Astrocyte of the hippocampus (primary cell): ENCODE results near the gene CCDC68.
A peak's percentile ranks its signal among the peaks of the same experiment; 100 is the strongest.

Source experiments
- DNase-seq: peaks from one replicate; pipeline ENCODE4 v3.0.0; 2011; ENCODE audit warnings: low read depth, low spot score

The CCDC68 gene

GRCh38 chr18:54961016-54961423 is 1.8 kb upstream of the CCDC68 start:
- no peak for DNase-seq

DNA sequence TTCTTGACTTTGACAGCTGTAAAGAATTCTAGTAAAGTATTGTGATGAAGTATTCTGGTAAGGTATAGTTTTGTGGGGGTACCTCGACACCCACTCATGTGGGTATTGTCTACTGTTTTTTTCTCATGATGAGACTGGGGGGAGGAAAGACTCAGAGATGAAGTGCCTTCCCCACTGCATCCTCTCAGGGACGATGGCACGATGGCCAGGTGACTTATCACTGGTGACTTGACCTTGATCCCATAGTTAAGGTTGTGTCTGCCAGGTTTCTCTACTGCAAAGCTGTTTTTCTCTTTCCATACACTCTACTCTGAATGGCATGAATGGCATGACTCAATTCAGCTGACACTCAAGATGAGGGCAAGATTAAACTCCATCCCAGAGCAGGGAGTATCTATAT is 936 bp upstream of the CCDC68 start:
- DNase-seq = no peak

GRCh38 chr18:54957996-54958395 is 1.3 kb downstream of the CCDC68 start:
- DNase-seq = peak; percentile 69

GRCh38 chr18:54957296-54957832 is 1.9 kb downstream of the CCDC68 start:
- no peak for DNase-seq

DNA sequence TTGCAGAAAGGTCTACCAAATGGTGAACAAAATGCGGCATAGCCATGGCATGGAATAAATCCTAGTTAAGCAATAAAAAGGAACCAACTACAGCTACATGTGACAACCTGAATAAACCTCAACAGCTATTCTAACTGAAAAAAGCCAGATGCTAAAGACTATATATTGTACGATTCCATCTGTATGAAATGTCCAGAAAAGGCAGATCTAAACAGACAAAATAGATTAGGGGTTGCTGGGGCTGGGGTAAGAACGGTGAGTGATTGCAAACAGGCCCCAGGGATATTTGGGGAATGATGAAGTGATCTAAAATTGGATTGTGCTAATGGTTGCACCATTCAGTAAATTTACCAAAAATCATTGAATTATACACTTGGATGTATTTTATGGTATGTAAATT is 2.8 kb downstream of the CCDC68 start:
- no peak for DNase-seq

DNA sequence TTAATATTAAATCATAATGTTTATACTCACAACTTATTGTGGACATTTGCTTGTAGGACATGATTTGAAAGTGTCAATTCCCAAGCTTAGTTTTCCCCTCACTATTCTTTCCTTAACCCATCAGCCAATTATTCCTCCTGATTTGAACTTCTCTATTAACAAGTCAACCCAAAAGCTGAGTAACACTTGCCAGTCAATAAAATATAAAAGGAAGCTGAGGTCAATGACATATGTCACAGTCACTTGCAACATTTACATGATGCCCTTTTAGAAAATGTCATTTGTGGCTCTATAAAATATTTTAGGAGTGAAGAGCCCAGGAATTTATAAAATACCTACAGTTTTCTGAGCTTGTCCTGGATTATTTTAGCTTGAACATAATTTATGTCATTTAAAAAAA is 7.2 kb downstream of the CCDC68 start:
- no peak for DNase-seq

GRCh38 chr18:54950221-54950620 is 9.0 kb downstream of the CCDC68 start:
- DNase-seq = no peak

GRCh38 chr18:54949588-54949987 is 9.7 kb downstream of the CCDC68 start:
- DNase-seq = no peak

DNA sequence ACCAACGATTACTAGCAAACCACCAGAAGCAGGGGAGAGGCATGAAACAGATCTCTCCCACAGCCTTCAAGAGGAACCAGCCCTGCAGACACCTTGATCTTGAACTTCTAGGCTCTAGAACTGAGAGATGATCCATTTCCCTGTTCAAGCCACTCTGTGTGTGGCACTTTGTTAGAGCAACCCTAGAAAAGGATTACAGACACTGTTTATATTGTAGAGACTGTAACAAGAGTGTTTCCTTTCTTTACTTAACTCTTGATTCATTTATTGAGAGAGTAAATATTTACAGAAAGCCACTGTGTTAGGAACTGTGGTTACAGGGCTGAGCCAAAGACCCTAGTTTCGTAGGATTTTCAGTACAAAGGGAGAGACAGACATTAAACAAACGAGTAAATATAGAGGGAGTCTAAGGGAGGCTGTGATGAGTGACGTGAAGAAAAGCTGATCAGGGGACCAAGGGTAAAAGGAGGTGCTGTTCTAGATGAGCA is 10.9 kb downstream of the CCDC68 start:
- no peak for DNase-seq

- no peak for DNase-seq
These were observed 12.2 kb downstream of the CCDC68 start for GRCh38 chr18:54947091-54947490.

DNA sequence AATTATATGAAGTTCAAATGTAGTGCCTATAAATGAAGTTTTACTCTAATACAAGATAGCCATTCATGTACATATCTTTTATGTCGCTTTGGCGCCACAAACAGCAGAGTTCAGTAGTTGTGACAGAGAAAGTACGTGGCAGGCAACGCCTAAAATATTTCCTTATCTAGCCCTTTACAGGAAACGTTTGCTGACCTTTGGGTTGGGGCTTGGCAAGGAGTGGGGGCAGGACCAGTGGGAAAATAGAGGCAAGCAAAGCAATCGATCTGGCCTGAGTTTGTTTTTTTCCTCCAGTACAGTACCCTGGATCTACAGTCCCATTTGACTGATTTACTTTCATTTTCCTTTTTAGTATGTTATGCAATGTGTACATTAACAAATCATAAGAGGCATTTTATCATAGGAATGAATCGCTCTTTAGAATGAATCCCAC is 13.1 kb downstream of the CCDC68 start:
- DNase-seq = no peak

DNA sequence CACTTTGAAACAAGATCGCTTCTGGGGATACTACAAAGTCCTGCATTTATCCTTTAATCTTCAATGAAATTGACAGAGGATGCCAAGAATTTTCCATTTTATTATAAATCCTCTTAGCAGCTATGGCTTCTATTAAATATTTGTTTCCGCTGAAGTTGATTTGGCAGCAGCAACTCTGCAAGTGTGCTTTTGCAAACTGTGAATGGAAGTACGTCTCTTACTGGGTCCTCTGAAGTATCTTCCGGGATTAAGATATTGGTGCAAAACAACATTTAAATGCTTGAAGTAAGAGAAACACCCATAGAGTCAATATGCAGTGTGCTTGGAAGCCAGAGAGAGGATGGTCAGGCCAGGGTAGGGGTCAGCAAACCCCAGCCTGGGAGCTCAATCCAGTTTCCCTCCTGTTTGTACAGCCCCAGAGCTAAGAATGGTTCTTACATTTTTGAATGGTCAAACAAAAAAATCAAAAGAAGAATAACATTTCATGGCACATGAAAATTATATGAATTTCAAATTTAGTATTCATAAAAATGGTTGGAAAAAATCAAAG is 13.6 kb downstream of the CCDC68 start:
- no peak for DNase-seq

DNA sequence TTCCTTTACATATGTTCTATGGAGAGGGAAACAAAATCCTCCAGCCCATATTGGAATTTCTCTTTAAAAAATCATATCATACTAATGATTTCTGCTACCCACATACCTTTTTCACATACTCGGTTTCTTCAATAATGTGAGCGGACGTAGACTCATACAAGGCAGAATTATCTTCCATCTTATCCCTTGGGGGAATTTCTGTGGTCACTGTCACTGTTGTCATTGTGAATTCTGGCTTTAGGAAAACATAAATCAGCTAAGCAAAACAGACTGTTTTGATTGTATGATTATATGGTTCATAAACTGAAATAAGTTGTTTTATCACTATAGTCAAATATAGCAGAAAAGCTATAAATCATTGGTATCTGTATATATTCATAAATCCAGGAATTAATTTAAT is 16.7 kb downstream of the CCDC68 start:
- no peak for DNase-seq

- DNase-seq = no peak
These were observed 17.1 kb downstream of the CCDC68 start for GRCh38 chr18:54942144-54942543.

GRCh38 chr18:54939361-54939917 is 19.8 kb downstream of the CCDC68 start:
- DNase-seq = no peak

DNA sequence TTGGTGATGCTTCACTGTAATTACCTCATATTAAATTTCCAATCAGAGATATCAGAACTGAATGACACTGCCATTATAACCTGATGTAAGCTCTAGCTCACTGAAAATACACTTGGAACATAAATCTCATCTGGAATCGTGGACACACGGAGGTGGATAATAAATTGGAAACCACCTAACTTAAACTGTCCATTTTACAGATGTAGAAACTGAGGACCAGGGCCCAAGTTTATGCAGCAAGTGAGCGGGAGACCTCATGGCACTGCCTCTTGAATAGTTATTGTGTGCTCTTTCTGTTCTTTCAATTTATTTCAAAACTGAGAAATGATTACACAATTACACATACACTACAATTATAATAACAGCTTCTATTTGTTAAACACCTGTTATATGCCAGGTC is 20.8 kb downstream of the CCDC68 start:
- no peak for DNase-seq

GRCh38 chr18:54932472-54932871 is 26.8 kb downstream of the CCDC68 start:
- DNase-seq = no peak

- DNase-seq = no peak
These were observed 28.1 kb downstream of the CCDC68 start for GRCh38 chr18:54931152-54931551.

DNA sequence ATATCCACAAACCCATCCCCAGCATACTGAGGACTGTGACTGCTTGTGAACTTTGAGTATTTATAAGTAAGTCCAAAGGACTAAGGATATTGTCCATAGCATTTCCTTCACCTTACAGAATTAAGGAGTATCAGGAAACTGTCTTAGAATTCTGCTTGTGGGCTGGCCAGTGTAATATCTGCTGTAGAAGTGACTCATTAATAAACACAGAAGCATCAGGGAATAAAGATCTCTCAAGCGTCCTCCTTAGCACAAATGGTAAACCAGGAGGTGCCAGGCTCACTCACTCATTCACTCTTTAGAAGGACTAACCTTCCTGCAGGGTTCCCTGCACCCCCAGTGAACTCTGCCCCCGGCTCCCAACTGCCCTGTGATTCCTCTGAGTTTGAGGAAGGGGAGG is 31.0 kb downstream of the CCDC68 start:
- DNase-seq = no peak

GRCh38 chr18:54926593-54927325 is 32.5 kb downstream of the CCDC68 start:
- peak; percentile 10 for DNase-seq

DNA sequence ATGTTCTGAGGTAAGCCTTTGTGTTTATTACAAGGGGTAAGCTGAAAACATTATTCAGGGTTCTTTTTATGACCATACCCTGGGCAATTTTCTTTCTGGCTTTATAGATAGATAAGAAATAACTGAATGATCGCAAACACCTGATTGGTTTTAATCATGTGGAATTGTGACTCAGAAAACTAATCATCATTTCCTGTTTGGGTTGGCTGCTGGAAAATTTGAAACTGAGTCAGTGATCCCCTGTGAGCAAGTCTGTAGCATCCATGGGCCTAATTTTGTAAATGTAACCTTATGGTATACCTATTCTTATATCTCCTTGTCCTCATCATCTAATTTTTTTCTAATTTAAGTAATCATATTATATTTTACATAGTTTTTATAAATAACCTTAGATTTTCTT is 34.3 kb downstream of the CCDC68 start:
- no peak for DNase-seq

DNA sequence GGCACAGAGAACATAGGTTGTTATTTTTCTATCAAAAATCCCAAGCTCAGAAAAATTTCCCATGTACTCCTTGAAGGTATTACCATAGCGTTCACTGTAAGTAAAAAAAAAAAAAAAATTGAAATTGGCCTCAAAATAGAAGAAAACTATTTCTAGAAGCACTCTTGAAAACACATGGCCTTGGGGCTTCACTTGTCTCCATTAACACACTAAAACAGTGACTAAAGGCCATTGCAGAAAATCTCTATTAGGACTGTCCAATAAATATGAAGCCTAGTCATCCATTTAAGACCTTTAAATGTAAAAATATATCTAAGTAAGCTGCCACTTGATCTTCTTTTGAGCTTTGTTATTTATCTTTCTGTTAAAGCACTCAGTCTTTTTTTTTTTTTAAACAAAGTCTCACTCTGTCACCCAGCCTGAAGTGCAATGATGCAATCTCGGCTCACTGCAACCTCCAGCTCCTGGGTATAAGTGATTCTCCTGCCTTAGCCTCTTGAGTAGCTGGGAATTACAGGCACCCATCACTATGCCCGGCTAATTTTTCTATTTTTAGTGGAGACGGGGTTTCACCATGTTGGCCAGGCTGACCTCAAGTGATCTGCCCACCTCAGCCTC is 35.8 kb downstream of the CCDC68 start:
- no peak for DNase-seq
